Retina (tissue), 1 donor: Measurements from ENCODE around the gene TRAPPC6A.

Experiments used
- DNase-seq: peaks from one replicate; pipeline ENCODE4 v3.0.0-alpha.2; 2016

TRAPPC6A gene

GRCh38 chr19:45146251-45146650 lies 31.8 kb downstream of the TRAPPC6A start:
- no peak for DNase-seq

GRCh38 chr19:45145270-45146189 lies 32.5 kb downstream of the TRAPPC6A start:
- DNase-seq: no peak

- no peak for DNase-seq
Measured at GRCh38 chr19:45144431-45145269, 33.4 kb downstream of the TRAPPC6A start.

GRCh38 chr19:45142726-45143110 lies 35.3 kb downstream of the TRAPPC6A start:
- DNase-seq: no peak

GRCh38 chr19:45142016-45142725 lies 35.9 kb downstream of the TRAPPC6A start:
- DNase-seq: no peak

GRCh38 chr19:45141203-45141900 lies 36.7 kb downstream of the TRAPPC6A start:
- DNase-seq: no peak

GRCh38 chr19:45140533-45140932 lies 37.5 kb downstream of the TRAPPC6A start:
- no peak for DNase-seq

GRCh38 chr19:45140144-45140503 lies 37.9 kb downstream of the TRAPPC6A start:
- no peak for DNase-seq

GRCh38 chr19:45139286-45140143 lies 38.5 kb downstream of the TRAPPC6A start:
- DNase-seq: no peak

GRCh38 chr19:45138303-45138751 lies 39.7 kb downstream of the TRAPPC6A start:
- no peak for DNase-seq

GRCh38 chr19:45137179-45137761 lies 40.8 kb downstream of the TRAPPC6A start:
- peak; percentile 59 for DNase-seq

GRCh38 chr19:45136507-45137178 lies 41.4 kb downstream of the TRAPPC6A start:
- no peak for DNase-seq

GRCh38 chr19:45135176-45135885 lies 42.7 kb downstream of the TRAPPC6A start:
- no peak for DNase-seq

- no peak for DNase-seq
Measured at GRCh38 chr19:45133661-45134060, 44.4 kb downstream of the TRAPPC6A start.

GRCh38 chr19:45130888-45131615 lies 47.0 kb downstream of the TRAPPC6A start:
- DNase-seq: no peak

GRCh38 chr19:45130236-45130635 lies 47.8 kb downstream of the TRAPPC6A start:
- DNase-seq: no peak

GRCh38 chr19:45128806-45129205 lies 49.2 kb downstream of the TRAPPC6A start:
- DNase-seq: no peak

GRCh38 chr19:45128146-45128545 lies 49.9 kb downstream of the TRAPPC6A start:
- DNase-seq: no peak

- no peak for DNase-seq
Measured at GRCh38 chr19:45126654-45127053, 51.4 kb downstream of the TRAPPC6A start.
